Activated B cell treated with CpG ODN at 0.5 μM for 24 hours (primary cell): ENCODE data around the gene OPTC. TPM values are rescaled to one million over a fixed set of nuclear protein-coding genes. Genes with fewer than 3 reads are reported as not detected.

Experiments used
- ATAC-seq: fragments of 200-7000 bp; cut with Tn5 transposase; one replicate; pipeline ENCODE4 v1.10.0; 2021; ENCODE audit warnings: low read depth, mild to moderate bottlenecking, moderate library complexity
- CTCF ChIA-PET: fragments of 350-600 bp; sonication (Branson Sonifier 250); formaldehyde crosslinking; loops from one replicate; lab custom pipeline; 2021; ENCODE audit warnings: antibody characterized with exemption; lab: Charles Lee
- POLR2A ChIA-PET: fragments of 350-600 bp; sonication (Branson Sonifier 250); formaldehyde crosslinking; loops from one replicate; lab custom pipeline; 2021; ENCODE audit warnings: antibody characterized with exemption; lab: Charles Lee
- DNase-seq: peaks from one replicate; pipeline ENCODE4 v3.0.0; 2022
- H3K27ac Mint-ChIP-seq: one replicate; pipeline ENCODE4 v1.8.0; 2020; ENCODE audit warnings: mixed read lengths
- H3K27me3 Mint-ChIP-seq: one replicate; pipeline ENCODE4 v1.8.0; 2021; ENCODE audit warnings: mixed read lengths
- H3K36me3 Mint-ChIP-seq: one replicate; pipeline ENCODE4 v1.8.0; 2021; ENCODE audit warnings: low read depth, mixed read lengths
- H3K4me1 Mint-ChIP-seq: one replicate; pipeline ENCODE4 v1.8.0; 2021; ENCODE audit warnings: mixed read lengths
- H3K4me3 Mint-ChIP-seq: one replicate; pipeline ENCODE4 v1.8.0; 2020; ENCODE audit warnings: mild to moderate bottlenecking, mixed read lengths
- H3K9me3 Mint-ChIP-seq: one replicate; pipeline ENCODE4 v1.8.0; 2020; ENCODE audit warnings: mixed read lengths
- CTCF ChIP-seq: fragments of 200-600 bp; IDR thresholded peaks from one replicate; pipeline ENCODE4 v1.8.0; 2022; ENCODE audit warnings: antibody characterized with exemption, mild to moderate bottlenecking
- intact Hi-C: fragments of 100-400 bp; cut with micrococcal nuclease; formaldehyde crosslinking; loops from one replicate; pipeline ENCODE4 v1.15.1; 2024
- total RNA-seq: library from RNA; stranded (reverse); gene quantifications from 2 replicates; pipeline ENCODE4 v1.2.3, GENCODE V29; 2022

The OPTC gene
- total RNA-seq, 1 donor from 2014 or later = not detected

- Mint-ChIP-seq H3K27me3 (peaks cover 11% of the 10 kb centered on the region), H3K4me3 (no peak overlapping the region), H3K27ac (no peak overlapping the region), H3K36me3 (no peaks in the 10 kb centered on the region), H3K4me1 (peaks cover 19% of the 10 kb centered on the region), H3K9me3 (peaks cover 3% of the 10 kb centered on the region)
- ChIA-PET CTCF (interaction anchor here (1.9 kb wide), 1 partner anchor 8 kb away, joined by 7 read pairs; no protein-coding TSS in a partner anchor), POLR2A (no interaction called here)
- no peak for TF ChIP-seq CTCF
- intact Hi-C loops = no loop called here
- ATAC-seq = no peak
- DNase-seq = no peak
Measured at GRCh38 chr1:203450001-203450400, 44.0 kb upstream of the OPTC start.

- no peak for TF ChIP-seq CTCF
- Mint-ChIP-seq H3K9me3 (no peaks in the 10 kb centered on the region), H3K27ac (no peak overlapping the region), H3K27me3 (peaks cover 11% of the 10 kb centered on the region), H3K4me3 (no peak overlapping the region), H3K4me1 (peaks cover 19% of the 10 kb centered on the region), H3K36me3 (no peaks in the 10 kb centered on the region)
- POLR2A ChIA-PET = no interaction called here
- ATAC-seq (no peak), DNase-seq (no peak)
- intact Hi-C loops = no loop called here
- CTCF ChIA-PET = interaction anchor here (1.9 kb wide), 1 partner anchor 9 kb away, joined by 7 read pairs; no protein-coding TSS in a partner anchor
Measured at GRCh38 chr1:203450479-203451149, 43.3 kb upstream of the OPTC start.

- intact Hi-C loops = no loop called here
- DNase-seq = no peak
- Mint-ChIP-seq H3K4me1 (peaks cover 19% of the 10 kb centered on the region), H3K36me3 (no peaks in the 10 kb centered on the region), H3K27me3 (peaks cover 11% of the 10 kb centered on the region), H3K9me3 (no peaks in the 10 kb centered on the region), H3K4me3 (no peak overlapping the region), H3K27ac (no peak overlapping the region)
- TF ChIP-seq CTCF = no peak
- ChIA-PET POLR2A (no interaction called here), CTCF (interaction anchor here (0.6 kb wide), 1 partner anchor 8 kb away, joined by 3 read pairs; no protein-coding TSS in a partner anchor)
- ATAC-seq = no peak
Measured at GRCh38 chr1:203451836-203452784, 41.8 kb upstream of the OPTC start.

- peaks cover 11% of the 10 kb centered on the region for H3K27me3 Mint-ChIP-seq
- H3K4me3 Mint-ChIP-seq = no peak overlapping the region
- peaks cover 19% of the 10 kb centered on the region for H3K4me1 Mint-ChIP-seq
- no peaks in the 10 kb centered on the region for H3K9me3 Mint-ChIP-seq
- no peak for DNase-seq
- H3K27ac Mint-ChIP-seq = no peak overlapping the region
- intact Hi-C loops = no loop called here
- no peak for TF ChIP-seq CTCF
- no peak for ATAC-seq
- ChIA-PET POLR2A (no interaction called here), CTCF (no interaction called here)
- H3K36me3 Mint-ChIP-seq = no peaks in the 10 kb centered on the region
Measured at GRCh38 chr1:203453016-203453415, 40.9 kb upstream of the OPTC start.

GRCh38 chr1:203453616-203454015 is 40.3 kb upstream of the OPTC start:
- no peak for TF ChIP-seq CTCF
- peaks cover 12% of the 10 kb centered on the region for H3K27me3 Mint-ChIP-seq
- intact Hi-C loops = no loop called here
- no peak overlapping the region for H3K4me3 Mint-ChIP-seq
- H3K4me1 Mint-ChIP-seq = peaks cover 19% of the 10 kb centered on the region
- H3K9me3 Mint-ChIP-seq = no peaks in the 10 kb centered on the region
- H3K36me3 Mint-ChIP-seq = no peaks in the 10 kb centered on the region
- CTCF ChIA-PET = no interaction called here
- POLR2A ChIA-PET = interaction anchor here (0.7 kb wide), 2 partner anchors 11 to 121 kb away, joined by 3 to 8 read pairs; no protein-coding TSS in a partner anchor
- ATAC-seq (no peak), DNase-seq (no peak)
- H3K27ac Mint-ChIP-seq = no peak overlapping the region
